GM23338 (cell line): ENCODE measurements around the gene TMEM30B.

Experiments
- CTCF ChIP-seq, 2 experiments: fragments of 200-600 bp in 1 of 2; sonication (generic) in 1 of 2; conservative IDR thresholded peaks; 2 replicates each; pipeline versions ENCODE4 v1.5.1 to v1.6.1; 2016 to 2017; ENCODE audit warnings: antibody characterized with exemption in 2 of 2, low read depth in 2 of 2, mild to moderate bottlenecking in 2 of 2, moderate library complexity in 1 of 2
- REST ChIP-seq: IDR thresholded peaks from one replicate; pipeline ENCODE4 v1.6.1; 2018; ENCODE audit warnings: antibody characterized with exemption; ENCODE audit not compliant: unreplicated experiment

GRCh38 chr14:61229475-61229888 lies 51.7 kb downstream of the TMEM30B start:
- no peak for TF ChIP-seq CTCF (conservative IDR thresholded peaks at IDR 0.05; ENCODE audit: low read depth in 2 of 2)
- TF ChIP-seq REST = no peak
